GM23248 (cell line): ENCODE results near the gene NRSN2.

Experiments
- EZH2 ChIP-seq: fragments of 200-600 bp; sonication (generic); IDR thresholded peaks from 2 replicates; pipeline ENCODE4 v1.6.1; 2018; ENCODE audit warnings: antibody characterized with exemption, mild to moderate bottlenecking; ENCODE audit not compliant: insufficient read depth, poor library complexity, severe bottlenecking
- EZH2phosphoT487 ChIP-seq: fragments of 200-600 bp; sonication (generic); IDR thresholded peaks from 2 replicates; pipeline ENCODE4 v1.6.1; 2018; ENCODE audit warnings: antibody characterized with exemption, moderate library complexity, mild to moderate bottlenecking, low read depth; ENCODE audit not compliant: insufficient read depth

DNA sequence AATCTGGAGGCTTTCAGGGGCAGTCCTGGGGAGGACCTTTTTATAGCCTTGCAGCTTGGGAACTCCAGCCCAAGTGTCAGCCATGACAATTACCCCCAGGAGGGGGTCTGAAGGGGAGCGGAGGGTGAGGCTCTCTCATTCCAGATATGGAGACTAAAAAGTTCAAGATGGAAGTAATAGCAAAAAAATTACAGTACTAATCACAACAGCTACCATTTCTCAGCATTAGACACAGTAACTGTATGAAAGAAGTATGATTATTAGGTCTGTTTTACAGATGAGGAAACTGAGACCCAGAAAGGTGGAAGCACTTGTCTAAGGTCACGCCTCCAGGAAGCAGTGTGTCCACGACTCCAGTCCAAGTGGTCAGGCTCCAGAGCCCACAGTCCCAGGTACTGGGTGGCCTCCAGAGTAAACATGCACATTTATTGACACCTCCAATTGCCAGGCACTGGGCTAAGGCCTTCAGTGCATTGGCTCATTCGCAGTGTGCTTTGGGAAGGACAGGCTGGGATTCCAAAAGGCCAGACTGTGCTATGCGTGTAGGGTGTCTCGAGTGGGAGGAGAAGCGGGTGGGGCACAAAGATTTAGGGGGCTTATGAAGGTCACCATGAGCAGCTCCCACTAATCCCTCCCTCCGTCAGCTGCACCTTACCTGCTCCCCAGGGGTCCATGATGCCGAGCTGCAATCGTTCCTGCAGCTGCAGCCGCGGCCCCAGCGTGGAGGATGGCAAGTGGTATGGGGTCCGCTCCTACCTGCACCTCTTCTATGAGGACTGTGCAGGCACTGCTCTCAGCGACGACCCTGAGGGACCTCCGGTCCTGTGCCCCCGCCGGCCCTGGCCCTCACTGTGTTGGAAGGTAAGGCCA is 2.3 kb downstream of the NRSN2 start:
- TF ChIP-seq EZH2phosphoT487 (no peak), EZH2 (no peak)
